Heart left ventricle (tissue), 16 donors: ENCODE measurements around the gene KCNAB2. TPM values are rescaled to one million over a fixed set of nuclear protein-coding genes. Genes with fewer than 3 reads are reported as not detected.
"Not testable (repeated sequence)": the region's sequence is repeated elsewhere in the genome, so short reads cannot be mapped to it uniquely, and the experiment has no call there.

ENCODE experiments used
- ATAC-seq, 4 donors: fragments of 200-7000 bp; cut with Tn5 transposase; one replicate each; pipeline ENCODE4 v1.9.1; 2020 to 2022; ENCODE audit warnings: moderate library complexity in 4 of 4, mild to moderate bottlenecking in 3 of 4, moderate number of reproducible peaks in 1 of 4
- DNase-seq, 5 donors: peaks; one replicate each; pipeline ENCODE4 v3.0.0-alpha.2; 2020
- H3K27ac ChIP-seq, 12 donors: fragments of 200-600 bp; sonication (generic) in 4 of 12; one replicate each; pipeline versions ENCODE4 v1.5.0 to v1.8.0; 2016 to 2022; ENCODE audit warnings: mild to moderate bottlenecking in 2 of 12
- H3K27me3 ChIP-seq, 9 donors: fragments of 200-600 bp; sonication (generic) in 2 of 9; one replicate each; pipeline versions ENCODE4 v1.5.1 to v1.8.0; 2016 to 2022; ENCODE audit warnings: mild to moderate bottlenecking in 3 of 9
- H3K36me3 ChIP-seq, 9 donors: fragments of 200-600 bp; sonication (generic) in 2 of 9; one replicate each; pipeline versions ENCODE4 v1.5.0 to v1.8.0; 2018 to 2022; ENCODE audit warnings: mild to moderate bottlenecking in 2 of 9
- H3K4me1 ChIP-seq, 12 donors: fragments of 200-600 bp; sonication (generic) in 4 of 12; one replicate each; pipeline versions ENCODE4 v1.5.0 to v1.8.0; 2016 to 2022; ENCODE audit warnings: mild to moderate bottlenecking in 3 of 12
- H3K4me3 ChIP-seq, 12 donors: fragments of 200-600 bp; sonication (generic) in 4 of 12; one replicate each; pipeline versions ENCODE4 v1.5.0 to v1.8.0; 2017 to 2022; ENCODE audit warnings: mild to moderate bottlenecking in 9 of 12, moderate library complexity in 4 of 12
- H3K9me3 ChIP-seq, 12 donors: fragments of 200-600 bp; sonication (generic) in 4 of 12; one replicate each; pipeline versions ENCODE4 v1.5.0 to v1.8.0; 2016 to 2022; ENCODE audit warnings: mild to moderate bottlenecking in 1 of 12
- POLR2A ChIP-seq, 2 donors: fragments of 450-650 bp; IDR thresholded peaks; one replicate each; pipeline ENCODE4 v1.6.1; 2017; ENCODE audit warnings: antibody characterized with exemption in 2 of 2, mild to moderate bottlenecking in 2 of 2, moderate library complexity in 2 of 2
- WGBS, 4 donors: extraction: QIAGEN DNeasy Blood & Tissue Kit in 2 of 4; methylation state at CpG; one replicate each; pipeline versions ENCODE4 v1.1.5 to v1.1.7; 2013 to 2018; 5-methylcytosine and 5-hydroxymethylcytosine counted together
- intact Hi-C, 10 donors: fragments of 100-400 bp; cut with DNase I; formaldehyde crosslinking; loops; one replicate each; pipeline versions ENCODE4 v1.11.1 to v1.14.2; 2022
- polyA plus RNA-seq, 2 donors: library from polyadenylated mRNA; stranded (reverse); fragments of 200-250 nt; gene quantifications; one replicate each; pipeline ENCODE4 v1.2.3, GENCODE V29; 2013
- total RNA-seq, 9 donors: library from RNA; depleted of rRNA in 2 of 9; stranded (reverse); fragments of >200 nt in 2 of 9; fragmentation: NEBNext Ultra II Directional in 3 of 9; extraction: Animal tissue kit (Norgen Biotek cat#: 25700) in 3 of 9; gene quantifications; one replicate each; pipeline versions ENCODE4 v1.1.0 to v1.2.4, GENCODE V29; 2016 to 2023
- TF ChIP-seq, protein P1 (sequence below), 12 donors: fragments of 200-600 bp; sonication (generic) in 4 of 12; IDR thresholded peaks; one replicate each; pipeline versions ENCODE4 v1.5.0 to v1.8.0; 2018 to 2022; ENCODE audit warnings: antibody characterized with exemption in 12 of 12, mild to moderate bottlenecking in 5 of 12
- donor health status: ischemic (EF 13 %, LVEDD 7.1; RV severe dilation, severe dysfunction).
- donor health status: healthy with polysubstance abuse.
- donor health status: DM: no; HTN: yes; CAD: no.
- donor health status: DM: no; HTN: no; CAD: no.
- donor health status: ischemic (EF 25% LVEDD 6.9; RV normal size, moderate dysfunction).
- donor health status: ischemic (EF 25% LVEDD 5.7; RV mildly dilated, moderate dysfunction).
- donor health status: healthy.
- donor health status: DM: yes; HTN: yes; CAD: no.
- donor health status: ischemic (EF 35%, LVEDD 5.7; RV mildly dilated, moderate dysfunction).
- donor health status: nonischemic (EF 11% LVEDD 7.7; RV severe dilation, severe dysfunction).
- donor health status: DM: yes; HTN: yes; CAD: no.
- donor health status: PGD.
- donor health status: ischemic (EF 29% LVEDD 5.4; RV normal size, mild dysfunction).
- donor health status: nonischemic (EF 23%, LVEDD 6.1; RV moderate dilation, normal function).

Gene KCNAB2
- total and polyA plus RNA-seq, 11 donors: 10.7 to 51.4 (median 27.2) TPM

DNA sequence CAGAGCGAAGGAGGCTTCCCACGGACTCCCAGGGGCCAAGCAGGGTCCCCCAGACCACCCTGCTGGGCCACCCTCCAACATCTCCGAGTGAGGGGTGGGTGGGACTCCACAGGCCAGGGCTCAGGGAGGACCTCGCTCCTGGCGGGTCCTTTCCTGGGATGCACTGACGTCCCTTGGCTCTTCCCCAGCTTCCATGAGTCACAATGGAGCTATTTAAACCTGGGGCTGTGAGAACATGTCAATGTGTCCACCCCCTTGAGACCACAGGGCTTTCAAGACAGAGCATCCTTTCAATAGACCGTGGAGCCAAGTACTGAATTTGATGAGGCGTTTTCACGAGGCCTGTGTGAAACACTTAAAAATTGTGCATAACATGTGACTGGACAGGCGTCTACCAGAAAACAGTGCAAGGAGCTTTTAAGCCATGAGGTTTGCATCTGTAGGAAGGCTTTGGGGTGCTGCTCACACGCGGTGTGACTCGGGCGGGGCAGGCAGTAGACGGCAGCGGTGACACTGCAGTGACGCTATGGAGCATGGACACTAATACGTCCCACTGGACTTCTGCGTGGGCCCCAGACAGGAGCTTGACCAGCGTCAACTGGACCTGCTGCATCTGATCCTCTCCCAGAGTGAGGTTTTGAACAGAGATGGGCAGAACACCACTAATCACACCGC lies 29.4 kb upstream of the KCNAB2 start:
- peak in 2 of 5 donors; percentile 44 to 68 for DNase-seq
- Histone ChIP-seq H3K27me3 (no peaks in the 10 kb centered on the region), H3K4me1 (peaks cover 0 to 34% (median 17%) of the 10 kb centered on the region in 12 donors), H3K4me3 (no peak overlapping the region), H3K27ac (peak overlapping the region in 3 of 12 donors; percentile 3 to 90 (median 89)), H3K9me3 (no peaks in the 10 kb centered on the region), H3K36me3 (no peaks in the 10 kb centered on the region)
- WGBS, 4 donors: 74 to 79% (median 78%) methylated on average over 19 to 21 of the region's 21 CpGs
- peak in 2 of 4 donors; percentile 9 to 33 for ATAC-seq
- intact Hi-C loops: no loop called here
- TF ChIP-seq POLR2A (IDR thresholded peaks at IDR 0.05): no peak
- TF ChIP-seq, protein P1, sequence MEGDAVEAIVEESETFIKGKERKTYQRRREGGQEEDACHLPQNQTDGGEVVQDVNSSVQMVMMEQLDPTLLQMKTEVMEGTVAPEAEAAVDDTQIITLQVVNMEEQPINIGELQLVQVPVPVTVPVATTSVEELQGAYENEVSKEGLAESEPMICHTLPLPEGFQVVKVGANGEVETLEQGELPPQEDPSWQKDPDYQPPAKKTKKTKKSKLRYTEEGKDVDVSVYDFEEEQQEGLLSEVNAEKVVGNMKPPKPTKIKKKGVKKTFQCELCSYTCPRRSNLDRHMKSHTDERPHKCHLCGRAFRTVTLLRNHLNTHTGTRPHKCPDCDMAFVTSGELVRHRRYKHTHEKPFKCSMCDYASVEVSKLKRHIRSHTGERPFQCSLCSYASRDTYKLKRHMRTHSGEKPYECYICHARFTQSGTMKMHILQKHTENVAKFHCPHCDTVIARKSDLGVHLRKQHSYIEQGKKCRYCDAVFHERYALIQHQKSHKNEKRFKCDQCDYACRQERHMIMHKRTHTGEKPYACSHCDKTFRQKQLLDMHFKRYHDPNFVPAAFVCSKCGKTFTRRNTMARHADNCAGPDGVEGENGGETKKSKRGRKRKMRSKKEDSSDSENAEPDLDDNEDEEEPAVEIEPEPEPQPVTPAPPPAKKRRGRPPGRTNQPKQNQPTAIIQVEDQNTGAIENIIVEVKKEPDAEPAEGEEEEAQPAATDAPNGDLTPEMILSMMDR (IDR thresholded peaks at IDR 0.05): no peak

DNA sequence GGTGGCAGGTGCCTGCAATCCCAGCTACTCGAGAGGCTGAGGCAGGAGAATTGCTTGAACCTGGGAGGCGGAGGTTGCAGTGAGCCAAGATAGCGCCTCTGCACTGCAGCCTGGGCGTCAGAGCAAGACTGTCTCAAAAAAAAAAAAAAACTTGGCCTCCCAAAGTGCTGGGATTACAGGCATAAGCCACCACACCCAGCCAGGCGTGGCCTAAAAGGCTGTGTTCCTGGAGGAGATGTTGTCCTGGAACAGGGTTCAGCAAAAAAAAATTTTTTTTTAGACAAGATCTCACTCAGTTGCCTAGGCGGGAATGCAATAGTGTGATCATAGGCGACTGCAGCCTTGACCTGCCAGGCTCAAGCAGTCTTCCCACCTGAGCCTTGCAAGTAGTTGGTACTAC lies 28.0 kb upstream of the KCNAB2 start:
- intact Hi-C loops: loop anchor here in 1 of 10 donors (1.0 kb wide), 1 partner anchor 11 kb away; no protein-coding TSS in a partner anchor
- peak in 2 of 5 donors; percentile 3 to 15 for DNase-seq
- H3K27me3 ChIP-seq, H3K27ac ChIP-seq, ATAC-seq, H3K36me3 ChIP-seq, H3K4me3 ChIP-seq, H3K9me3 ChIP-seq: not testable (repeated sequence)
- 90 to 93% (median 92%) methylated on average over 7 of the region's 7 CpGs for WGBS, 4 donors
- H3K4me1 ChIP-seq: peaks cover 0 to 33% (median 17%) of the 10 kb centered on the region in 12 donors

DNA sequence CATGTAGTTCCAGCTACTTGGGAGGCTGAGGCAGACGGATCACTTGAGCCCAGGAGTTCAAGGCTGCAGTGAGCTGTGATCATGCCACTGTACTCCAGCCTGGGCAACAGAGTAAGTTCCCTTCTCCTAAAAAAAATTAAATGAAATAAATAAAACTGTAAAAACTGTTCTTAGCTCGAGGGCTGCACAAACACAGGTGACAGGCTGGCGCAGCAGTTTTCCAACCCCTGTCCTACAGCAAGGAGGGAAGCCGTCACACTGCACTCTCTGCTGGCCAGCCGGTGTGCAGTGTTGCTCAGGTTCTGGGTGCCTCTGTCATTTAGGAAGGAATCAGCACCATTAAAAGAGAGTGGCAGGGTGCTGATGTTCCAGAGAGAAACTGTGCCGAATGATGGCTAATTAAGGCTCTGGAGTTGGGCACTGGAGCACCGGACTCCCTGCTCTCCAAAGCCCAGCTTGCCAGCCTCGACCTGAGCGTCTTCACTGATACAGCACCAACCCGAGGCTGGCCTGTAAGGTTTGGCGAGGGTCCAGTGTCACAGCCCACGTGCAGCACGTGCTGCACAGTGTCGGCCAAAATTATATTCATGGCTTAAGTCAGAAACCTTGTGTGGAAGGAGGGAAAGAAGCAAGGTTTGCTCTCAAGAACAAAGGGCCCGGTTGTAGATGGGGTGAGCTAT lies 26.4 kb upstream of the KCNAB2 start:
- Histone ChIP-seq H3K27ac (peak overlapping the region in 1 of 12 donors; percentile 59), H3K4me3 (no peak overlapping the region), H3K36me3 (no peaks in the 10 kb centered on the region), H3K4me1 (peaks cover 0 to 18% (median 12%) of the 10 kb centered on the region in 12 donors), H3K27me3 (no peaks in the 10 kb centered on the region), H3K9me3 (no peaks in the 10 kb centered on the region)
- DNase-seq (peak in 2 of 5 donors; percentile 43 to 59), ATAC-seq (peak in 2 of 4 donors; percentile 18 to 23)
- intact Hi-C loops: no loop called here
- TF ChIP-seq POLR2A (IDR thresholded peaks at IDR 0.05): no peak
- TF ChIP-seq, protein P1 (IDR thresholded peaks at IDR 0.05): no peak
- WGBS, 4 donors: 63 to 75% (median 68%) methylated on average over 14 to 15 of the region's 15 CpGs

DNA sequence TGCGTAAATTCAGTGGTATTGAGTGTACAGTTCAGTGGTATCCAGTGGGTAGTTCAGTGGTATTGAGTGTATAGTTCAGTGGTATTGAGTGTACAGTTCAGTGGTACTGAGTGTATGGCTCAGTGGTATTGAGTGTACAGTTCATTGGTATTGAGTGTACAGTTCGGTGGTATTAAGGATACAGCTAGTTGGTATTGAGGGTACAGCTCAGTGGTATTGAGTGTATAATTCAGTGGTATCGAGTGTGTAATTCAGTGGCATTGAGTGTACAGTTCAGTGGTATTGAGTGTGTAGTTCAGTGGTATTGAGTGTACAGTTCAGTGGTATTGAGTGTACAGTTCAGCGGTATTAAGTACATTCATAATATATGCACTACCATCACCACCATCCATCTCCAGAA lies 23.5 kb upstream of the KCNAB2 start:
- Histone ChIP-seq H3K27me3 (peaks cover 0 to 8% (median 0%) of the 10 kb centered on the region in 9 donors), H3K9me3 (no peaks in the 10 kb centered on the region), H3K27ac (no peak overlapping the region), H3K36me3 (no peaks in the 10 kb centered on the region), H3K4me1 (peaks cover 0 to 28% (median 11%) of the 10 kb centered on the region in 12 donors), H3K4me3 (no peak overlapping the region)
- no peak for ATAC-seq
- DNase-seq: no peak
- no peak for TF ChIP-seq POLR2A (IDR thresholded peaks at IDR 0.05)
- TF ChIP-seq, protein P1 (IDR thresholded peaks at IDR 0.05): no peak
- intact Hi-C loops: no loop called here
- 86 to 98% (median 95%) methylated on average over 4 of the region's 4 CpGs for WGBS, 4 donors
